RWPE2 (cell line): ENCODE data around the gene TRPV6.

Source experiments
- ATAC-seq: fragments of 200-7000 bp; cut with Tn5 transposase; 3 replicates; pipeline ENCODE4 v1.9.1; 2021; ENCODE audit warnings: low read depth
- DNase-seq: peaks from one replicate; pipeline ENCODE4 v3.0.0-alpha.2; 2020; ENCODE audit warnings: low spot score
- H3K27ac ChIP-seq: fragments of 450-650 bp; 2 replicates; pipeline ENCODE4 v1.5.1; 2017; ENCODE audit warnings: mild to moderate bottlenecking; ENCODE audit not compliant: poor library complexity, severe bottlenecking
- H3K27me3 ChIP-seq: fragments of 250-450 bp; sonication (Bioruptor Pico); 2 replicates; pipeline ENCODE4 v1.5.1; 2021; ENCODE audit warnings: mild to moderate bottlenecking, moderate library complexity; ENCODE audit not compliant: insufficient read depth, poor library complexity, severe bottlenecking
- H3K36me3 ChIP-seq: fragments of 250-450 bp; sonication (Bioruptor Pico); 2 replicates; pipeline ENCODE4 v1.5.1; 2020; ENCODE audit warnings: low read depth, mild to moderate bottlenecking, moderate library complexity
- H3K4me1 ChIP-seq: fragments of 250-450 bp; sonication (Bioruptor Pico); 2 replicates; pipeline ENCODE4 v1.5.1; 2021; ENCODE audit warnings: mild to moderate bottlenecking, moderate library complexity; ENCODE audit not compliant: insufficient read depth, poor library complexity, severe bottlenecking
- H3K4me3 ChIP-seq: fragments of 250-450 bp; sonication (Bioruptor Pico); 2 replicates; pipeline ENCODE4 v1.5.1; 2021; ENCODE audit warnings: mild to moderate bottlenecking, moderate library complexity; ENCODE audit not compliant: severe bottlenecking
- H3K9me3 ChIP-seq: fragments of 250-450 bp; sonication (Bioruptor Pico); 2 replicates; pipeline ENCODE4 v1.5.1; 2021; ENCODE audit warnings: mild to moderate bottlenecking, moderate library complexity; ENCODE audit not compliant: severe bottlenecking
- CTCF ChIP-seq: fragments of 450-650 bp; IDR thresholded peaks from one replicate; pipeline ENCODE4 v1.5.1; 2017; ENCODE audit warnings: mild to moderate bottlenecking, moderate library complexity; ENCODE audit not compliant: poor library complexity, severe bottlenecking

The TRPV6 gene

GRCh38 chr7:142890874-142891485 lies 5.4 kb upstream of the TRPV6 start:
- Histone ChIP-seq H3K9me3 (no peaks in the 10 kb centered on the region), H3K27ac (no peak overlapping the region), H3K4me1 (no peaks in the 10 kb centered on the region), H3K27me3 (no peaks in the 10 kb centered on the region), H3K4me3 (no peak overlapping the region), H3K36me3 (no peaks in the 10 kb centered on the region)
- DNase-seq: no peak
- no peak for TF ChIP-seq CTCF
- ATAC-seq: no peak

GRCh38 chr7:142889816-142890215 lies 4.3 kb upstream of the TRPV6 start:
- DNase-seq: no peak
- Histone ChIP-seq H3K27ac (no peak overlapping the region), H3K4me1 (no peaks in the 10 kb centered on the region), H3K27me3 (no peaks in the 10 kb centered on the region), H3K4me3 (no peak overlapping the region), H3K9me3 (no peaks in the 10 kb centered on the region), H3K36me3 (no peaks in the 10 kb centered on the region)
- TF ChIP-seq CTCF: no peak
- no peak for ATAC-seq

GRCh38 chr7:142887282-142888015 lies 1.9 kb upstream of the TRPV6 start:
- Histone ChIP-seq H3K27me3 (no peaks in the 10 kb centered on the region), H3K4me3 (no peak overlapping the region), H3K27ac (no peak overlapping the region), H3K9me3 (no peaks in the 10 kb centered on the region), H3K36me3 (no peaks in the 10 kb centered on the region), H3K4me1 (no peaks in the 10 kb centered on the region)
- no peak for TF ChIP-seq CTCF
- DNase-seq: no peak
- ATAC-seq: no peak

GRCh38 chr7:142886866-142887265 lies 1.3 kb upstream of the TRPV6 start:
- Histone ChIP-seq H3K9me3 (no peaks in the 10 kb centered on the region), H3K27ac (no peak overlapping the region), H3K36me3 (no peaks in the 10 kb centered on the region), H3K4me3 (no peak overlapping the region), H3K27me3 (peaks cover under 1% of the 10 kb centered on the region), H3K4me1 (no peaks in the 10 kb centered on the region)
- ATAC-seq: 0 out of 3 replicates have a peak, but pooled peaks have one; percentile 7
- no peak for DNase-seq
- TF ChIP-seq CTCF: no peak

GRCh38 chr7:142884286-142884640 lies 1.3 kb downstream of the TRPV6 start:
- Histone ChIP-seq H3K27ac (no peak overlapping the region), H3K27me3 (peaks cover 9% of the 10 kb centered on the region), H3K9me3 (no peaks in the 10 kb centered on the region), H3K4me3 (no peak overlapping the region), H3K4me1 (no peaks in the 10 kb centered on the region), H3K36me3 (no peaks in the 10 kb centered on the region)
- TF ChIP-seq CTCF: no peak
- no peak for DNase-seq
- ATAC-seq: no peak
